ENCODE measurements around the gene NADSYN1.

- TF ChIP-seq CTCF (IDR thresholded peaks at IDR 0.05) (no peak), POLR2A (IDR thresholded peaks at IDR 0.05) (no peak)
Measured at GRCh38 chr11:71537537-71537936, 84.5 kb downstream of the NADSYN1 start.
